NCI-H2196 treated with DMSO at 0.1 percent for 48 hours (cell line): ENCODE measurements around the gene RFC4.

Source experiments
- DNase-seq: peaks from one replicate; lab custom pipeline; 2025; ENCODE audit not compliant: unreplicated experiment; lab: John Stamatoyannopoulos, UW

RFC4 gene

GRCh38 chr3:186787642-186788481, 18.4 kb downstream of the RFC4 start:
- DNase-seq, result no peak

- no peak for DNase-seq
These were observed 19.4 kb downstream of the RFC4 start for GRCh38 chr3:186786922-186787321.

- DNase-seq, result no peak
These were observed 20.7 kb downstream of the RFC4 start for GRCh38 chr3:186785495-186786018.

GRCh38 chr3:186784820-186785494, 21.3 kb downstream of the RFC4 start:
- DNase-seq, result no peak

DNA sequence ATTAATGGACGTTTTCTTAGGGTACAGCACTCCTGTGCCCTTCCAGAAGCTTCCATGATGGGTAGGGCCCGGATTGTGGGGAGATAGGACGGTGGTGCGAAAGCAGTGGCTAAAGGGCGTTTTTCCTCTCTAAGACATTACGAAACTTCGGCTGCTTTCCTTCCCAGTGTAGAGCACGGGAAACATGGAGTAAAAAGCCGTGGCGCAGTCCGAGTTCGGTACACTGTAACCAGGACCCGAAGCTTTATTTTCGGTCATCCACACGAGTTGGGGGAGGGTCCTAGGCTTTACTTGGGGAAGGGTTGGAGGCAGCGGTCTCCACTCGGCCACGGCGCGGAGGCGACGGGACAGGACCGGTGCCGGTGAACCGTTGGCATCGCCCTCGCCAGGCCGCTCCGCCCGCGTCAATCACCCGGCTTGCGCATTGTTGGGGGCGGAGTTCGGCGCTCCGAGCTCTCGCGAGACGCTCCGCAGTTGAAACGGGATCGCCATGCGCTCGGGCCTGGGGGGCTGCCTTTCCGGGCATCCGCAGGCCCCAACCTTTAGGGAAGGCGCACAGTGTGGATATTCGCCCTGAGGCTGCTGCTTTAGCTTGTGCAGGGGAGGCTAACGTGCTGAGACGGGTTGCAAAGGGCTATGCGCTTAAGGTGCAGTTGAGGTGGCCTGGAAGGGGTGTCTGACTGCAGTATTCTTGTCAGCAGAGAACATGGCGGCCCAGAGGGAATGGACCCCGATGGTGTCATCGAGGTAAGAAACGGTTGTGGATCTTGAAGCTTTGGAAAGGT, 22.4 kb downstream of the RFC4 start:
- DNase-seq, result peak; percentile 58

DNA sequence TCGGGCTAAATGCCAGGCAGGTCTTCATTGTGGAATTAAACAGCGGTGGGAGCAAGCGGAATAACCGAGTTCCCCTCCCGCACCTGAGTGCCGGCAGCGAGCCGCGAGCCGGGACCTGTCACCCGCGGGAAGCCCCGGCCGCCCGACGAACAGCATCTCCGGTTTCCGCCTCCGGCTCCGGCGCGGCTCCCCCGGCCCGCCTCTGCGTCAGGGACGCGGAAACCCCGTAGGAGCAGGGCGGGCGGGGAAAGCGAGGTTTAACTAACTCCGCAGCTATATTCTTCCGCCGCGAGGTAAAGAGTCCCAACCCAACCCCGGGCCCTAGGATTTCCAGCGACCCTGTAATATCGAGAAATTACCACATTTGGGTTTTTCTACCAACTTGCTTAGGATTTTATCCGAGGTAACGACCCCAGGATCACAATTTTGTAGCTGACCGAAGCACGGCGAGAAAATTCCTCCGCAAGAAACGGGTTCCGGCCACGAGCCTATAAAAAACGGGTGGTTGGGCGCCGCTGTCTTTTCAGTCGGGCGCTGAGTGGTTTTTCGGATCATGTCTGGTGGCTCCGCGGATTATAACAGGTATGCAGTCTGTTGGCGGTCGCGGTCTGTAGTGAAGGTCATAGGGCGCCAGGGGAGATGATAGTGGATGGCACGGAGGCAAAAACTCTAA, 23.1 kb downstream of the RFC4 start, which contains the start of gene EIF4A2:
EIF4A2 (plus strand) TSS at position 520 of the 673 bp plus-strand sequence; CDS start at position 554, 34 bp downstream.
- peak; percentile 92 for DNase-seq

DNA sequence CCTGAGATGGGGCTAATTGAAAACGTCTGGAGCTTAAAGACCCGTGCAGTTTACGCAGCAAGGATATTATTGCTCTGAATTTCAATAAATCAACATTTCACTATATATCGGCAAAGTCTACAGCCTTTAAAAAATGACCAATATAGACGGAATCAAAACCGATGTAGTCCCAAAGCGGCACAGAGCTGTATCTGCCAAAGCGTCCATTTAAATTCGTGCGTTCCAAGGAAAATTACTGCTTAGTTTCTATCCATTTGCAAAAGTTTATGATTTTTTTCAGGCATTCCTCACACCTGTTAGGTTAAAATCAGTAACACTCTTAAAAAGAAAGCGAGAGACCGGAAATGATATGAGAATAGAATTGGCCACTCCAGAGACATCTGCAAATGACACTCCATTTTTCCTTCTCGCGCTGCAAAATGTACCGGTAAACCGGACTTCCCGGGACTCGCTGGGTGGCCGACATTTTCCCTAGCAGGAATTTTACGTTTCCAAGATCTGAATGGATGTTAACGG, 23.7 kb downstream of the RFC4 start:
- DNase-seq, result no peak

GRCh38 chr3:186779204-186779603, 27.1 kb downstream of the RFC4 start:
- DNase-seq, result no peak

GRCh38 chr3:186775999-186776398, 30.3 kb downstream of the RFC4 start:
- DNase-seq, result no peak

- DNase-seq, result no peak
These were observed 33.4 kb downstream of the RFC4 start for GRCh38 chr3:186772701-186773417.

DNA sequence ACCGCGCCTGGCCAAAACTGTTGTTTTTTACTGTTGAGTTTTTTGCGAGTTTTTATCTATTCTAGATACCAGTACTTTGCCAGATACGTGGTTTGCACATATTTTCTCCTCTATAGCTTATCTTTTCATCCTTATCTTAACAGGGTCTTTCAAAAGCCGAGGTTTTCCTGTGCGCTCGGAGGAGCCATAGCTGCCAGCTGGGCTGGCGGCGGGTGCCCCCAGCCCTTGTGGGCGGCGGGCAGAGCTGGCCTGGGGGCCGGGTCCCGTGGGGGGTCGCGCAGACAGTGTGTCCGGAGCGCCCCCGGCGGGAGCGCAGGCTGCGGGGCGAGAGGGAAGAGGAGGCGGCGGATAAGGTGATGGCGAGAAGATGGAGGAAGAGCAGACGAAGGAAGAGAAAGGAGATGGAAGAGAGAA, 34.0 kb downstream of the RFC4 start:
- no peak for DNase-seq

DNA sequence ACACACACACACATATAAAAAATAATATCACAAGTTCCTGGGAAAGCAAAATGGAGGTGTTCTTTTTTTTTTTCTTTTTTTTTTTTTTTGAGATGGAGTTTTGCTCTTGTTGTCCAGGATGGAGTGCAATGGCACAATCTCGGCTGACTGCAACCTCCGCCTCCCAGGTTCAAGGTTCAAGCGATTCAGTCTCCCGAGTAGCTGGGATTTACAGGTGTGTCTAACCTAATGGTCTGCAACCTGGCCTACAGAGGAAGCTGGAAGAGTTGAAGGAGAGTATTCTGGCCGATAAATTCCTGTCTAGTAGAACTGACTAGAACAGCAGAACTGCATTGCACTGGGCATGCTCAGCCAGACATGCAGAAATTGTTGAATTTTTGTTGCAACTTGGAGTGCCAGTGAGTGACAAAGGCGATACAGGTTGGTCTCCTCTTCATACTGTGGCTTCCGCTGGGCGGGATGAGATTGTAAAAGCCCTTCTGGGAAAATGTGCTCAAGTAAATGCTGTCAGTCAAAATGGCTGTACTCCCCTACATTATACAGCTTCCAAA, 45.3 kb downstream of the RFC4 start:
- no peak for DNase-seq

GRCh38 chr3:186760141-186760833, 46.0 kb downstream of the RFC4 start:
- DNase-seq, result no peak

DNA sequence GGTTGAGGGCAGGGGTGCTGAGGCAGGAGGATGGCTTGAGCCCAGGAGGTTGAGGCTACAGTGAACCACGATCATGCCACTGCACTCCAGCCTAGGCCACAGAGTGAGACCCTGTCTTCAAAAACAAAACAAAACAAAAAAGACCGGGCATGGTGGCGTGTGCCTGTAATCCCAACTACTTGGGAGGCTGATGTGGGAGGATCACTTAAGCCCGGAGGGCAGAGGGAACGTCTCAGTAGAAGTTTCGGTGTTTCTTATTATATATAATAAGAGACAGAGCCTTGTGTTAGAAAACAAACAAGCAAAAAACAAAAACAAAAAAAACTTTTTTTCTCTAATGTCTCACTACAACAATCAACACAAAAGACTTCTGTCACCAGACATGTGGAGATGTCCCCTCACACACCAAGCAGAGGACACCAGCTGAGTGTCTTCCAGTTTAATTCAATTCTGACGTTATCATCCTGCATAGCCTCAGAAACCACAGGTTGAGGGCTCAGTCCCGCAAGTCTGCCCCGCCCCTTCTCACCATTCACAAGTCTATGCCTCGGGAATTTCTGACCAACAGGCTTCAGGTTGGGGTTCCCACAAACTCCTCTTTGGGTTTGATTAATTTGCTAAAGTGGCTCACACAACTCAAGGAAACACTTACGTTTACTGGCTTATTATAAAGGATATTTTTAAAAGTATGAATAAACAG, 46.9 kb downstream of the RFC4 start:
- no peak for DNase-seq

DNA sequence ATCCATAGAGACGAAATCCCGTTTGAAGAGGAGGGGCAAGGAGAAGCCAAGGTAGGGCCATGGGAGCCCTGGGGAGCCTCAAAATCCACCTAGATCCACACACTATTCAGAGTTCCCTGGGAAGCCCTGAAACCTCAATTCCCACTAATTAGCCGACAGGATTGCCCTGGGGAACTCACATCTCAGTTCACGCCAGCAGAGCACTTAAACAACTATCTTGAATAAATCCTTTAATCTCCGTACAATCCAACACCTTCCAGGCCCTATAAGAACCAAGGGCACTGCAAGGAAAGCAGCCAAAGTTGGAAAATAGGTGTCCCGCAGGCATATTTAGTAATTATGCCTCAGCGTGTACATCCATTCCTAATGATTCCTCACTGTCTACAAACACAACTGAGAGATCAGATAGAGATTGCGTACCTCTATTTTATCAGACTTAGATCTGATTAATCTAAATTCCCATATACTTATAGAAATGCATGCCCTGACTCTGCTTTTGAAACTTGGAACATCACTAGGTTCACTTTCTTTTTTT, 48.5 kb downstream of the RFC4 start:
- DNase-seq, result no peak

- no peak for DNase-seq
These were observed 49.1 kb downstream of the RFC4 start for GRCh38 chr3:186757214-186757613.

- DNase-seq, result no peak
These were observed 51.4 kb downstream of the RFC4 start for GRCh38 chr3:186754871-186755270.

DNA sequence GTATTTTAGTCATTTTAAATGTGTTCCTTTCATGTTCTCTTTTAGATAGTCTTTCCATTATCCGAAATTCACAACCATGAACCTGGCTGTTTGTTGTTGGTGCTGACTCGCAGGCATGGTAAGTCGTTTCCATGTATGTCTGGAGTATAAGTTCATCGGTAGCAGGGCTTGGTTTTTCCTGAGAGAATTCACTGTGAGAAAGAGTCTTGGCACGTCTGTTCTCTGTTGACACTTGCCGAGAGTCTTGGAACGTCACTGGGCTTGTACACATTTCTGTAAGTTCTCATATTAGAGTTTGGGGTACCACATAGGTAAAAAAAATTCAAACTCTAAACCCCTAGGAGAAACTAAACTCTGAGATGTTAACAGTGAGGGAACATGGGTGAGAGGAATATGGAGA, 52.3 kb downstream of the RFC4 start:
- no peak for DNase-seq
